ENCODE data around the gene ZBTB48.
A peak's percentile ranks its signal among the peaks of the same experiment; 100 is the strongest.

The ZBTB48 gene

GRCh38 chr1:6572653-6573383 is 7.0 kb upstream of the ZBTB48 start:
- no peak overlapping the region for H3K4me3 ChIP-seq (replicated peaks; ENCODE audit: low read depth, low read length)
- TF ChIP-seq CTCF (IDR thresholded peaks at IDR 0.05; ENCODE audit: low read length, missing control alignments) = no peak
- DNase-seq (ENCODE audit: low read depth) = no peak

GRCh38 chr1:6574025-6574620 is 5.7 kb upstream of the ZBTB48 start:
- H3K4me3 ChIP-seq (replicated peaks; ENCODE audit: low read depth, low read length) = no peak overlapping the region
- DNase-seq (ENCODE audit: low read depth) = no peak
- no peak for TF ChIP-seq CTCF (IDR thresholded peaks at IDR 0.05; ENCODE audit: low read length, missing control alignments)

GRCh38 chr1:6574818-6575217 is 5.0 kb upstream of the ZBTB48 start:
- no peak for DNase-seq (ENCODE audit: low read depth)
- no peak overlapping the region for H3K4me3 ChIP-seq (replicated peaks; ENCODE audit: low read depth, low read length)
- TF ChIP-seq CTCF (IDR thresholded peaks at IDR 0.05; ENCODE audit: low read length, missing control alignments) = no peak

- H3K4me3 ChIP-seq (replicated peaks; ENCODE audit: low read depth, low read length) = no peak overlapping the region
These were observed 1.8 kb upstream of the ZBTB48 start for GRCh38 chr1:6577831-6578525.

GRCh38 chr1:6578624-6579373 is 995 bp upstream of the ZBTB48 start:
- no peak for TF ChIP-seq CTCF (IDR thresholded peaks at IDR 0.05; ENCODE audit: low read length, missing control alignments)
- H3K4me3 ChIP-seq (replicated peaks; ENCODE audit: low read depth, low read length) = no peak overlapping the region
- DNase-seq (ENCODE audit: low read depth) = no peak

More at GRCh38 chr1:6577831-6578525, 1.8 kb upstream of the ZBTB48 start:
- DNase-seq (ENCODE audit: low read depth) = no peak
- no peak for TF ChIP-seq CTCF (IDR thresholded peaks at IDR 0.05; ENCODE audit: low read length, missing control alignments)

- no peak for TF ChIP-seq CTCF (IDR thresholded peaks at IDR 0.05; ENCODE audit: low read length, missing control alignments)
- peak overlapping the region; percentile 81 for H3K4me3 ChIP-seq (replicated peaks; ENCODE audit: low read depth, low read length)
- no peak for DNase-seq (ENCODE audit: low read depth)
These were observed 362 bp downstream of the ZBTB48 start for GRCh38 chr1:6580119-6580592.

Data from fibroblast of pulmonary artery (primary cell).